GM21529 (cell line): ENCODE results near the gene RAD51B.
"Not testable (repeated sequence)": the region's sequence is repeated elsewhere in the genome, so short reads cannot be mapped to it uniquely, and the experiment has no call there.

ENCODE experiments used
- ATAC-seq: cut with Tn5 transposase; IDR thresholded peaks from one replicate; pipeline ENCODE4 v1.9.1; 2021; ENCODE audit not compliant: unreplicated experiment

Gene RAD51B

DNA sequence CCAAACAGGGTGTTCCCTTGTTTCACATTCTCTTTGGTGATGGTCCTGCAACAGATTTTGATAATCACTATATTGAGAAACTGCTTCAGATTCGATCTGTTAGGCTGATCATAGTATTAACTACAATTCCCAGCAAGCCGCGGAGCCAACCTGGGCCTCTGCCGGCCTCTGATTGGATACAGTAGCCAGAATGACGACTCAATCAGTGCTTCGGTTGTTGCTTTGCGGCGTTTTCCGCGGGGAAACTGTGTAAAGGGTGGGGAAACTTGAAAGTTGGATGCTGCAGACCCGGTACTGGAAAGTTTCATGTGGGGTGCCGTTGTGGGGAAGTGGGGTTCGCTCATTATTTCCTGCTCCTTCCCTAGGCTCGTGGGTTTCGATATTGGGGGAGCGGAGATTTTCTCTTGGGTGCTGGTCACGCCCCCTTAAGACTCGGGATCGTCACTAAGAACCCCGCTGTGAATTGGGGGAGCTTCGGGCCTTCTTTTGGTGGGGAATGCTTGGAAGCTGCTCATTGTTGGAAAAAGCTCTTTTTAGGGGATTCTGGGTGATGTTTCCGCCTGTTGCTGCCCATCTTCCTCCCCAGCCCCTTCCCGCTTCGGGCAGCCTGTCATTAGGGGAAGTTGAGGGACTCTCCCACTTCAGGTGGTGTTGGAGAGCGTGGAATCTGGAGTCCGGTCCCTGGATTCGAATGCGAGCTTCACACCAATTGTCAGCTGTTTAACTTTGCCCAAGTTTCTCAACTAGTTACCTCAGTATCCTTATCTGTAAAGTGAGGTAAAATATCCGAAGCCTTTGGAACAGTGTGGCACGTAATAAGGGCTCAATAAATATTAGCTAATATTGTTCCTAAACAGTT, at the start of gene RAD51B:
RAD51B (plus strand) TSS at position 217 of the 859 bp plus-strand sequence.
- peak; percentile 64 for ATAC-seq

DNA sequence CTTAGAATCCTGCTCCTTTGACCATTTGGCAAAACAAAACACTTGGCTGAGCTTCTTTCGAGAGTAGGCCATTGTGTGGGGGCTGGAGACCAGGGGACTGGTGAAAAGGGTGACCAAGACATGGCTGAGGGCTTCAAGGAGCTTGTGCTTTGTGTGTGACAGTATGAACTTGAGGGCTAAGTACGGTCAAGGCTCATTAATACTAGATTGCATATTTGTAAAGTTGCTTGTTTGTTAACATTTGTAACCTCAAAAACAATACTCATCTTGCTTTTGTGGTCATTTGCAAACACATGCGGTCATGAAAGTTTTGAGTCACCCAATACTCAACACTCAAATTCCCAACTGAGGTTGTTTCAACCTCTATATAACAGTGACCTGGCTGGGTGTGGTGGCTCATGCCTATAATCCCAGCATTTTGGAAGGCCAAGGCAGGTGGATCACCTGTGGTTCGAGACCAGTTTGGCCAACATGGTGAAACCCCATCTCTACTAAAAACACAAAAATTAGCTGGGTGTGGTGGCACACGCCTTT, 45.7 kb upstream of the RAD51B start:
- no peak for ATAC-seq

GRCh38 chr14:67776653-67777322, 42.8 kb upstream of the RAD51B start:
- ATAC-seq = no peak

DNA sequence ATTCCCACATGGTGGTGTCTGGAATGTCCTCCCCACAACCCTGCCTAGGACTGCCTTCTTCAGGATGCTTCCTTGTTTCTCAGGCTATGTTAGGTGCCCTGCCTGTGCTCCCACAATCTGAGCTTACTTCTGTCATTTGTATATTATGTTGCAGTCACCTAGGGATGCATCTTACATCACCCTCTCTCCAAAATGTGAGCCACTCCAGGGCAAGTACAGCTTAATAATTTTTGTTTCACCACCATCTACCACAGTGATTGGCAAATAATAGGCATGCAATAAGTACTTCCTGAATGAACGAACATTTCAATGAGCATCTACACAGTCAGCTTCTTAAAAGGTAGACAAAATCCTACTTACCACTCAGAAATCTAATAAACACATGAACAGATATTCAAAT, 40.8 kb upstream of the RAD51B start:
- ATAC-seq = no peak

DNA sequence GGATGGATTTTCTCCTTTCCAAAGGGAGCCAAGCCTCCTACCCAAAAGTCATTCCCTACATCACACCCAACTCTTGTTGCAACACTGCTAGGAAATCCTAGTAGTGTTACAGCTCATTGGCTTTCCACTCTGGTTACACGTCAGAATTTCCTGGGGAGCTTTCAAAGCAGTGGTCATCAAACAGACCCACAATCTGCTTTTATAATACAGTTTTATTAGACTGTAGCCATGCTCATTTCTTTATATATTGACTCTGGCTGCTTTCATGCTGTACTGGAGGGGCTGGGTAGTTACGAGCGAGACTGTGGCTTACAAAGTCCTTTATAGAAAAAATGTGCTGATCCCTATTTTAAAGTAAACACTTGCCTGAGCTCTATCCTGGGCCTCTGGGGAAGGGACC, 37.5 kb upstream of the RAD51B start:
- ATAC-seq = no peak

DNA sequence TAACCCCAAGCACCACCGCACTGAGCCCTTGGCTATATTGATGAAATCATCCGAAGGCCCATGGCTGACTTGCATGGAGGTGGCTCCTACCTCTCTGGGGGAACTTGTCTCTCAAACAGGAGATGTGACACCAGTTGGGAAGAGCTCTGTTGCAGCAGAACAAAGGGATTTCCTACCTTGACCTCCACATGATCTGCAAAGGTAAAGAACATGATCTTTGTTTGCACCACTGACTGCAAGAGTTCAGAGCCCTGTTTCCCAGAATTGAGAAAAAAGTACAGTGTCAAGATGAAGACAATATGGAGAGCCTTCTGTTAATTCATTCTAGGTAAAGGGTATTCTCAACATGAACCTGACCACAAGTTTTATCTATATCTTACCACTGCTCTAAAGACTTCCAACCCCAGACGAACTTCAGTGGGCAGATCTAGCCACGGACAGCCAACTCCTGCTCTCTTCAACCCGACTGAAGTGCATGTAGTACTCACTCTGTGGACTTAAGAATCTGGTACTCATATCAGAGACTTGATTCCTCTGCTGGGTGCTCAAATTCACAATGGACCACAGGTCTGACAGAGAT, 35.2 kb upstream of the RAD51B start:
- ATAC-seq = no peak

DNA sequence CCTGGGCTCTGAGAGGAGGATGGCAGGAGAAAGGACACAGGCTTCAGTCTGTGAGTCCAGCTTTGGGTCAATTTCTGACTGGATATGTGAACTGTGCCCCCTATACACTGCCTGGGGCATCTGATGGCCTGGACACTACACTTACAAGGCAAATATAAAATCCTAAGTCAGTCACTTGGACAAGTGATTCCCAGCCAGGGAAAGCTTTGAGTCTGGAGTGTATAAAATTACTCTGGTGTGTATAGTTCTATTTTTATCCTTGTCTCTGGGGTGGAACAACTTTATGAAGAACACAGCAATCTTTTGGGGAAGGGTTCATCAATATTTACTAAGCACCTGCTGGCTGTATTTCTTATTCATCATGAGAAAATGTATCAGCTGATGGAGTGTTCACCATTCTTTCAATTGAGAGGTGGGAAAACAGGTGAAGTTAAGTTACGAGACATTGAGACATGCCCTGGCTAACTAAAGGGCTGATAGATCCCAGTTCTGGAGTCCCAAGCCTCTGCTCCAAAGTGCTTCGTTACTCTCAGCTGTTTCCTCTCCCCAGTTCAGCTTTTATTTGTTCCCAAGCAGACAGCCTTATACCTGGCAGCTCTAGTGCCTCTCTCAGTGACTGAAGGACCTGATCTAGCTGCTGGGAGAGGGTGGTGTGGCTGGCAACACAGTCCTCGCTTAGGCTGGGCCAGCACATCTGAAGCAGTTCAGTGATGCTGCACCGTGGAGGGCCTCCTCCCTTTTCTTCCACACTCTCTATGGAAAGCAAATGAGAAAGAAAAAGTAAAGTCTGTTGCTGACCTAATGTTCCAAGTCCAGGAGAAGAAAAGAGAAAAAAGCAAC, 34.1 kb upstream of the RAD51B start:
- no peak for ATAC-seq

- ATAC-seq = no peak
Observed at GRCh38 chr14:67787673-67788072, 31.9 kb upstream of the RAD51B start.

- no peak for ATAC-seq
Observed at GRCh38 chr14:67798731-67799130, 20.8 kb upstream of the RAD51B start.

- no peak for ATAC-seq
Observed at GRCh38 chr14:67800743-67801142, 18.8 kb upstream of the RAD51B start.

GRCh38 chr14:67806246-67806645, 13.3 kb upstream of the RAD51B start:
- ATAC-seq = no peak

GRCh38 chr14:67814821-67815220, 4.8 kb upstream of the RAD51B start:
- no peak for ATAC-seq

- ATAC-seq = no peak
Observed at GRCh38 chr14:67815573-67816225, 3.9 kb upstream of the RAD51B start.

DNA sequence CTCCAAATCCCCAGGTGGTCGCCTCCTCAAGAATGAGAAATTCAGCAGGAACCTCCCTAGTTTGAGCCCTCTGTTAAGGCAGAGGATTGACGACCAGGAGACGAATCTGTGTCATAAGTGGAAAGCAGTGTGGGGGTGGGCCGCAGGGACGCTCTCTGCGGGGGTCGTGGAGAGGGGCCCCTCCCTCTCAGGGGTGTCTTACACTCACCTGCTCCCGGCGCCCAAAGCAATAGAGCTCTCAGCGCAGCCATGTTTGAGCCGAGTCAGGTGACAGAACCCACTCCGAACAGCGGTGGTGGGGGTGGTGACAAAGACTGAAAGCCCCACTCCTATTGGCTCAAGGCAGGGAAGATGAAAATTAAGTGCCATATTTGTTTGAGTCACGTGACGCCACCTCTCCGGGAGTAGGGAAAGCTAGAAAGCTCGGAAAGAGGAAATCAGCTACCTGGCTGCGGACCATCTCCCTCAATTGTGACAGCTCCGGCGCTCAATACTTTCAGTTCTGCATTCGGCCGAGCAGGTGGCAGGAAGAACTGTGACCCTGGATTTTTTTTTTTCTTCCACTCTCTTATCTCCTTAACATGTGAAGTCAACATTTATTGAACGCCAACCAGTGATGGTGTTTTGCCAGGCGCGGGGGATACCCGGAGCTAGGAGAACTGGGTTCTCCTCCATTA, 3.1 kb upstream of the RAD51B start, which contains the start of gene ZFYVE26:
ZFYVE26 (minus strand) TSS at position 265 of the 677 bp plus-strand sequence. CDS start 627 bp downstream, outside the sequence.
- ATAC-seq = peak; percentile 88

GRCh38 chr14:67817750-67818438, 1.7 kb upstream of the RAD51B start:
- ATAC-seq = no peak

DNA sequence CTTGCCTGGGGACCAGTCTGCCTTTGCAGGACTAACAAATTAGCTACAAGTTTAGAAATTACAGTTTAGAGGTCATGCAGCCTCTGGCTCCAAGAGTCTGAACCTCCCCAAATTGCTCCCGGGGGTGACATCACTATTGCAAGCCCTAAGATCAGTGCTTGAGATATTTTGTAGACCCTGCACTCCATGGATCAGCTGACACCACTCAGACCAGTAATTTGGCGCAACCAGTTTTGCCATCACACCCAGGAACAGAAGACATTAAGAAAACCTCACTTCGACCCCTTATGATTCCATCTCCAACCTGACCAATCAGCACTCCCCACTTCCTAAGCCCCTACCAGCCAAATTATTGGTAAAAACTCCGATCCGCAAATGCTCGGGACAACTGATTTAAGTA, 1.1 kb upstream of the RAD51B start:
- not testable (repeated sequence) for ATAC-seq

- no peak for ATAC-seq
Observed at GRCh38 chr14:67820428-67820971, 921 bp downstream of the RAD51B start.

DNA sequence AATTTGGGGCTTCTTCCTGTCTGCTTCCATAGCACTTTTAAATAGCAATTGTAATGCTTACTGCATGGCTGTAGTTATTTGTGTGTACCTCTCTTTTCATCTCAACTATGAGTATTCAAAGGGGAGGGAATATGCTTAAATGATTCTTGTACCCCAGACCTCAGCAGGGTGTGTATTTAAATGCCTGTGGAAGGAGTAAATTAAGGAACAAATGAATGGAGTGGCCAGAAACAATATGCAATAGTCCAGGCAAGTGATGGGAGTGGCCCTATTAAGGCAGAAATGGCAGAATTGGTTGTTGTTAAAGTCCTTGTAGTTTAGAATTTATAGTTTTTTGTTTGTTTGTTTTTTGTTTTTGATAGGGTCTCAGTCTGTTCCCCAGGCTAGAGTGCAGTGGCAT, 1.5 kb downstream of the RAD51B start:
- no peak for ATAC-seq

DNA sequence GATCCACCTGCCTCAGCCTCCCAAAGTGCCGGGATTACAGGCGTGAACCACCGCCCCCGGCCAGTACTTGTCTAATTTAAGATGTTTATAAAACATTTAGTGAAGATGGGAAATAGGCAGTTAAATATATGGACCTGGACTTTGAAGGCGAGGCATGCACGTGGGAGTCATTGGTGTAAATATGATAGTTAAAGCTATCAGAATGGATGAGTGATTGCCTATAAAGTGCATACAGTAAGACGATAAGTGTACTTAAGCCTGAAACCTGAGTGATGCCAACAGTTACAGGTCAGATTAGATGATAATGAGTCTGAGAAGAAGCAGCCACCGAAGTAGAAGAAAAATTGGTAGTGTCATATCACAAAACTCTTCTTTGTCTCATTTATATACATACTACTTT, 11.5 kb downstream of the RAD51B start:
- no peak for ATAC-seq
